A549 (cell line): ENCODE results near the gene TTC13.

Source experiments
- CTCF ChIP-seq: fragments of >200 bp; sonication (Bioruptor Twin); formaldehyde crosslinking; IDR thresholded peaks from 3 replicates; pipeline ENCODE4 v1.5.1; 2016
- EP300 ChIP-seq, 2 experiments: fragments of >200 bp; sonication (Bioruptor Twin); formaldehyde crosslinking; IDR thresholded peaks; 2 replicates in 1 of 2; 3 replicates in 1 of 2; pipeline ENCODE4 v1.6.1; 2016 to 2017
- JUNB ChIP-seq: fragments of >200 bp; sonication (Bioruptor Twin); formaldehyde crosslinking; IDR thresholded peaks from 2 replicates; pipeline ENCODE4 v1.6.1; 2016
- MAX ChIP-seq: IDR thresholded peaks from 2 replicates; pipeline ENCODE4 v1.6.1; 2012
- PHF8 ChIP-seq: fragments of 200-600 bp; sonication (generic); IDR thresholded peaks from 2 replicates; pipeline ENCODE4 v1.6.1; 2016; ENCODE audit warnings: low read depth, mild to moderate bottlenecking, antibody characterized with exemption, moderate library complexity, borderline replicate concordance
- POLR2A ChIP-seq: IDR thresholded peaks from 2 replicates; pipeline ENCODE4 v1.6.1; 2012; ENCODE audit warnings: mild to moderate bottlenecking, low read length

- TF ChIP-seq EP300 (IDR thresholded peaks at IDR 0.05) = no peak
- no peak for TF ChIP-seq CTCF
- no peak for TF ChIP-seq JUNB
- no peak for TF ChIP-seq PHF8
- TF ChIP-seq POLR2A = no peak
- TF ChIP-seq MAX = no peak
These were observed 94.7 kb downstream of the TTC13 start for GRCh38 chr1:230883967-230884366.
